GM19467 (cell line): ENCODE results near the gene POU2F3.

Experiments used
- ATAC-seq: cut with Tn5 transposase; IDR thresholded peaks from one replicate; pipeline ENCODE4 v1.9.1; 2021; ENCODE audit warnings: mild to moderate bottlenecking, moderate library complexity; ENCODE audit not compliant: unreplicated experiment

The POU2F3 gene

GRCh38 chr11:120226242-120226641 is 13.7 kb upstream of the POU2F3 start:
- no peak for ATAC-seq

- ATAC-seq = no peak
Measured at GRCh38 chr11:120226714-120227113, 13.2 kb upstream of the POU2F3 start.

GRCh38 chr11:120227228-120227852 is 12.6 kb upstream of the POU2F3 start:
- ATAC-seq = no peak

- no peak for ATAC-seq
Measured at GRCh38 chr11:120228794-120229384, 11.1 kb upstream of the POU2F3 start.

GRCh38 chr11:120229451-120230424 is 10.2 kb upstream of the POU2F3 start:
- no peak for ATAC-seq

GRCh38 chr11:120230433-120231071 is 9.4 kb upstream of the POU2F3 start:
- no peak for ATAC-seq

- ATAC-seq = no peak
Measured at GRCh38 chr11:120231963-120232362, 8.0 kb upstream of the POU2F3 start.

- ATAC-seq = no peak
Measured at GRCh38 chr11:120233207-120233803, 6.6 kb upstream of the POU2F3 start.

- ATAC-seq = no peak
Measured at GRCh38 chr11:120235024-120235628, 4.8 kb upstream of the POU2F3 start.

GRCh38 chr11:120236169-120237107 is 3.5 kb upstream of the POU2F3 start:
- ATAC-seq = no peak

GRCh38 chr11:120238968-120239620 is 846 bp upstream of the POU2F3 start:
- ATAC-seq = no peak

GRCh38 chr11:120240866-120241265 is 926 bp downstream of the POU2F3 start:
- ATAC-seq = no peak

- no peak for ATAC-seq
Measured at GRCh38 chr11:120241277-120241676, 1.3 kb downstream of the POU2F3 start.

GRCh38 chr11:120243221-120243620 is 3.3 kb downstream of the POU2F3 start:
- ATAC-seq = no peak

- ATAC-seq = no peak
Measured at GRCh38 chr11:120244476-120245365, 4.8 kb downstream of the POU2F3 start.

- no peak for ATAC-seq
Measured at GRCh38 chr11:120245434-120245833, 5.5 kb downstream of the POU2F3 start.

- no peak for ATAC-seq
Measured at GRCh38 chr11:120248551-120249278, 8.8 kb downstream of the POU2F3 start.
